T-cell (primary cell): ENCODE data around the gene SBNO1. TPM values are rescaled to one million over a fixed set of nuclear protein-coding genes. Genes with fewer than 3 reads are reported as not detected.
"Not testable (repeated sequence)": the region's sequence is repeated elsewhere in the genome, so short reads cannot be mapped to it uniquely, and the experiment has no call there.

ENCODE experiments used
- ATAC-seq, 4 experiments: fragments of 200-7000 bp in 3 of 4; fragments of 150-1000 bp in 1 of 4; cut with Tn5 transposase; replicated peaks in 1 of 4; 1 replicate in 3 of 4; 2 replicates in 1 of 4; pipeline ENCODE4 v1.10.0; 2021; ENCODE audit warnings: moderate library complexity in 3 of 4, mild to moderate bottlenecking in 2 of 4, moderate number of reproducible peaks in 1 of 4
- CTCF ChIA-PET, 2 donors: fragments of 300-600 bp; sonication (Branson Sonifier 250); formaldehyde crosslinking; loops; one replicate each; lab custom pipeline; 2022; ENCODE audit warnings: antibody characterized with exemption in 2 of 2; lab: Charles Lee
- POLR2A ChIA-PET, 2 donors: fragments of 300-600 bp; sonication (Branson Sonifier 250); formaldehyde crosslinking; loops; one replicate each; lab custom pipeline; 2022; ENCODE audit warnings: antibody characterized with exemption in 2 of 2; lab: Charles Lee
- DNase-seq, 35 experiments: peaks; one replicate each; pipeline versions ENCODE4 v3.0.0 to v3.0.0-alpha.2; 2013 to 2023
- H3K27ac ChIP-seq: one replicate; pipeline ENCODE4 v1.5.1; 2013; ENCODE audit warnings: low read length
- H3K27me3 ChIP-seq, 2 experiments: replicated peaks in 1 of 2; 1 replicate in 1 of 2; 2 replicates in 1 of 2; pipeline versions ENCODE4 v1.6.1 to v1.7.0; 2013; ENCODE audit warnings: low read length in 1 of 2, mixed read lengths in 1 of 2; ENCODE audit not compliant: control insufficient read depth in 2 of 2, insufficient read depth in 2 of 2; ENCODE audit errors: extremely low read depth in 1 of 2
- H3K36me3 ChIP-seq, 2 donors: 1 replicate in 1 of 2; 2 replicates in 1 of 2; pipeline versions ENCODE4 v1.6.1 to v1.7.0; 2013; ENCODE audit warnings: low read length in 1 of 2; ENCODE audit not compliant: control insufficient read depth in 2 of 2, insufficient read depth in 1 of 2; ENCODE audit errors: extremely low read depth in 1 of 2
- H3K4me1 ChIP-seq, 2 experiments: 1 replicate in 1 of 2; 2 replicates in 1 of 2; pipeline versions ENCODE4 v1.6.1 to v1.7.0; 2013; ENCODE audit warnings: low read length in 2 of 2, mixed read lengths in 1 of 2; ENCODE audit not compliant: insufficient read depth in 2 of 2, control insufficient read depth in 1 of 2; ENCODE audit errors: extremely low read depth in 1 of 2
- H3K4me3 ChIP-seq, 2 donors: 1 replicate in 1 of 2; 2 replicates in 1 of 2; pipeline versions ENCODE4 v1.5.1 to v1.7.0; 2013; ENCODE audit warnings: mild to moderate bottlenecking in 2 of 2, low read length in 1 of 2, moderate library complexity in 1 of 2; ENCODE audit not compliant: control insufficient read depth in 1 of 2; ENCODE audit errors: extremely low read depth in 1 of 2
- H3K9me3 ChIP-seq: 2 replicates; pipeline ENCODE4 v1.7.0; 2013
- H3K27ac Mint-ChIP-seq, 2 donors: one replicate each; pipeline ENCODE4 v1.8.0; 2020 to 2021; ENCODE audit warnings: mild to moderate bottlenecking in 2 of 2, mixed read lengths in 2 of 2
- H3K27me3 Mint-ChIP-seq, 2 donors: one replicate each; pipeline ENCODE4 v1.8.0; 2021 to 2022; ENCODE audit warnings: mixed read lengths in 2 of 2
- H3K36me3 Mint-ChIP-seq: one replicate; pipeline ENCODE4 v1.8.0; 2021; ENCODE audit warnings: mixed read lengths
- H3K4me1 Mint-ChIP-seq, 3 donors: one replicate each; pipeline ENCODE4 v1.8.0; 2020 to 2022; ENCODE audit warnings: mixed read lengths in 3 of 3, mild to moderate bottlenecking in 1 of 3
- H3K4me3 Mint-ChIP-seq, 3 donors: one replicate each; pipeline ENCODE4 v1.8.0; 2020 to 2022; ENCODE audit warnings: mild to moderate bottlenecking in 3 of 3, mixed read lengths in 3 of 3, moderate library complexity in 3 of 3
- H3K9me3 Mint-ChIP-seq, 3 donors: one replicate each; pipeline ENCODE4 v1.8.0; 2020 to 2022; ENCODE audit warnings: mixed read lengths in 3 of 3
- WGBS: methylation state at CpG from one replicate; pipeline ENCODE4 v1.1.5; 2013; ENCODE audit warnings: missing lambda C conversion rate; ENCODE audit not compliant: insufficient coverage; 5-methylcytosine and 5-hydroxymethylcytosine counted together
- total RNA-seq, 35 experiments: library from RNA in 6 of 35; stranded (reverse) in 6 of 35; fragments of 120-200 nt in 1 of 35; gene quantifications; one replicate each; pipeline versions ENCODE4 v1.2.1 to v1.2.4 and lab custom pipeline; 2013 to 2026

SBNO1 gene
- total RNA-seq, 5 donors from 2014 or later (not counting 1 experiment from before 2014, with no cell fraction given) = 36.1 to 42.1 (median 38.6) TPM

- ChIA-PET POLR2A (interaction anchor here in 1 of 2 donors (1.4 kb wide), 1 partner anchor 20 kb away, joined by 4 read pairs; no protein-coding TSS in a partner anchor), CTCF (interaction anchor here in 1 of 2 donors (1.4 kb wide), 1 partner anchor 20 kb away, joined by 3 read pairs; no protein-coding TSS in a partner anchor)
- no CpG with 5 or more reads among the region's 1 CpG for WGBS
- H3K36me3 ChIP-seq = no peaks in the 10 kb centered on the region
- no peak for ATAC-seq
- Mint-ChIP-seq H3K27me3 (no peaks in the 10 kb centered on the region), H3K4me1 (peaks cover 21 to 27% (median 27%) of the 10 kb centered on the region in 3 donors), H3K36me3 (no peaks in the 10 kb centered on the region), H3K9me3 (no peaks in the 10 kb centered on the region), H3K4me3 (peak overlapping the region; percentile 87 to 96 (median 89)), H3K27ac (no peak overlapping the region)
- no peaks in the 10 kb centered on the region for H3K27me3 ChIP-seq
- H3K4me1 ChIP-seq = peaks cover 17 to 33% of the 10 kb centered on the region in 2 experiments
- no peak overlapping the region for H3K27ac ChIP-seq
- H3K9me3 ChIP-seq = no peaks in the 10 kb centered on the region
- H3K4me3 ChIP-seq = peak overlapping the region; percentile 77 to 78
- no peak for DNase-seq
These were observed 20.3 kb upstream of the SBNO1 start for GRCh38 chr12:123384994-123385376.

- H3K27me3 ChIP-seq = no peaks in the 10 kb centered on the region
- H3K4me3 Mint-ChIP-seq = peak overlapping the region; percentile 87 to 96 (median 89)
These were observed 19.8 kb upstream of the SBNO1 start for GRCh38 chr12:123384318-123384993.

GRCh38 chr12:123382684-123383083, 18.0 kb upstream of the SBNO1 start:
- H3K4me1 Mint-ChIP-seq = peaks cover 12 to 18% (median 18%) of the 10 kb centered on the region in 3 donors
- ChIA-PET CTCF (interaction anchor here in 1 of 2 donors (0.6 kb wide), 1 partner anchor 132 kb away, joined by 10 read pairs; no protein-coding TSS in a partner anchor), POLR2A (no interaction called here)
- no peaks in the 10 kb centered on the region for H3K36me3 Mint-ChIP-seq
- Histone ChIP-seq H3K4me3 (no peak overlapping the region), H3K36me3 (no peaks in the 10 kb centered on the region), H3K4me1 (peaks cover 7 to 19% of the 10 kb centered on the region in 2 experiments), H3K27ac (no peak overlapping the region), H3K27me3 (no peaks in the 10 kb centered on the region), H3K9me3 (no peaks in the 10 kb centered on the region)
- peak overlapping the region; percentile 39 to 64 (median 45) for H3K4me3 Mint-ChIP-seq
- no peak overlapping the region for H3K27ac Mint-ChIP-seq
- H3K9me3 Mint-ChIP-seq = no peaks in the 10 kb centered on the region
- no peak for DNase-seq
- WGBS = 100% methylated on average over 1 of the region's 14 CpGs
- ATAC-seq = no peak
- no peaks in the 10 kb centered on the region for H3K27me3 Mint-ChIP-seq

More at GRCh38 chr12:123384318-123384993, 19.8 kb upstream of the SBNO1 start:
- H3K4me1 ChIP-seq = peaks cover 15 to 28% of the 10 kb centered on the region in 2 experiments
- ChIA-PET POLR2A (interaction anchor here in 1 of 2 donors (0.6 to 1.4 kb wide), 3 partner anchors 19 to 884 kb away, joined by 3 to 6 read pairs (median 4); partner anchors contain the start of gene ZCCHC8), CTCF (interaction anchor here in 1 of 2 donors (0.6 to 1.5 kb wide), 6 partner anchors 19 to 858 kb away, joined by 3 to 14 read pairs (median 3); partner anchors contain the start of genes RSRC2 and SBNO1)
- ATAC-seq (peak in 3 of 4 experiments; percentile 8 to 9 (median 8)), DNase-seq (peak in 3 of 35 experiments; percentile 6 to 37 (median 11))
- Mint-ChIP-seq H3K36me3 (no peaks in the 10 kb centered on the region), H3K4me1 (peaks cover 19 to 25% (median 25%) of the 10 kb centered on the region in 3 donors), H3K27me3 (no peaks in the 10 kb centered on the region), H3K9me3 (no peaks in the 10 kb centered on the region), H3K27ac (peak overlapping the region in 1 of 2 donors; percentile 61)
- WGBS = 2% methylated on average over 23 of the region's 41 CpGs
- H3K4me3 ChIP-seq = peak overlapping the region; percentile 77 to 78
- H3K36me3 ChIP-seq = no peaks in the 10 kb centered on the region
- peak overlapping the region; percentile 25 for H3K27ac ChIP-seq
- H3K9me3 ChIP-seq = no peaks in the 10 kb centered on the region

GRCh38 chr12:123379391-123379790, 14.7 kb upstream of the SBNO1 start:
- H3K4me1 ChIP-seq = peaks cover 0 to 8% of the 10 kb centered on the region in 2 experiments
- Mint-ChIP-seq H3K9me3 (no peaks in the 10 kb centered on the region), H3K27me3 (no peaks in the 10 kb centered on the region), H3K27ac (peak overlapping the region; percentile 36 to 64), H3K4me1 (peaks cover 4 to 10% (median 6%) of the 10 kb centered on the region in 3 donors), H3K36me3 (no peaks in the 10 kb centered on the region), H3K4me3 (no peak overlapping the region)
- CTCF ChIA-PET = no interaction called here
- no peaks in the 10 kb centered on the region for H3K27me3 ChIP-seq
- POLR2A ChIA-PET = no interaction called here
- no peaks in the 10 kb centered on the region for H3K36me3 ChIP-seq
- H3K27ac ChIP-seq = no peak overlapping the region
- ATAC-seq (no peak), DNase-seq (no peak)
- WGBS = 92% methylated on average over 2 of the region's 5 CpGs
- H3K9me3 ChIP-seq = no peaks in the 10 kb centered on the region
- no peak overlapping the region for H3K4me3 ChIP-seq

GRCh38 chr12:123372415-123372814, 7.8 kb upstream of the SBNO1 start:
- H3K27me3 ChIP-seq, H3K27ac ChIP-seq, H3K4me1 ChIP-seq, H3K36me3 ChIP-seq, H3K4me3 ChIP-seq, H3K27ac Mint-ChIP-seq, H3K27me3 Mint-ChIP-seq, ATAC-seq, H3K9me3 Mint-ChIP-seq, DNase-seq, H3K4me3 Mint-ChIP-seq, H3K4me1 Mint-ChIP-seq, H3K36me3 Mint-ChIP-seq, POLR2A ChIA-PET, H3K9me3 ChIP-seq: not testable (repeated sequence)
- WGBS = no CpG with 5 or more reads among the region's 5 CpGs
- CTCF ChIA-PET = interaction anchor here in 1 of 2 donors (0.5 kb wide), 1 partner anchor 289 kb away, joined by 3 read pairs; no protein-coding TSS in a partner anchor

GRCh38 chr12:123371667-123372368, 7.2 kb upstream of the SBNO1 start:
- POLR2A ChIA-PET = interaction anchor here in 1 of 2 donors (0.5 kb wide), 1 partner anchor 134 kb away, joined by 3 read pairs; no protein-coding TSS in a partner anchor
- H3K4me1 Mint-ChIP-seq, DNase-seq, H3K9me3 Mint-ChIP-seq, H3K36me3 Mint-ChIP-seq, CTCF ChIA-PET, H3K4me1 ChIP-seq, H3K4me3 Mint-ChIP-seq, H3K27ac ChIP-seq, H3K27me3 ChIP-seq, ATAC-seq, H3K4me3 ChIP-seq, H3K9me3 ChIP-seq, H3K27me3 Mint-ChIP-seq, H3K27ac Mint-ChIP-seq, H3K36me3 ChIP-seq: not testable (repeated sequence)
- 94% methylated on average over 29 of the region's 48 CpGs for WGBS
